8988T (cell line): ENCODE results near the gene SLC25A30.
"Not testable (repeated sequence)": the region's sequence is repeated elsewhere in the genome, so short reads cannot be mapped to it uniquely, and the experiment has no call there.

Experiments
- DNase-seq: peaks from one replicate; pipeline ENCODE4 v3.0.0; 2011

Gene SLC25A30

GRCh38 chr13:45362939-45363338 lies 55.2 kb downstream of the SLC25A30 start:
- no peak for DNase-seq

DNA sequence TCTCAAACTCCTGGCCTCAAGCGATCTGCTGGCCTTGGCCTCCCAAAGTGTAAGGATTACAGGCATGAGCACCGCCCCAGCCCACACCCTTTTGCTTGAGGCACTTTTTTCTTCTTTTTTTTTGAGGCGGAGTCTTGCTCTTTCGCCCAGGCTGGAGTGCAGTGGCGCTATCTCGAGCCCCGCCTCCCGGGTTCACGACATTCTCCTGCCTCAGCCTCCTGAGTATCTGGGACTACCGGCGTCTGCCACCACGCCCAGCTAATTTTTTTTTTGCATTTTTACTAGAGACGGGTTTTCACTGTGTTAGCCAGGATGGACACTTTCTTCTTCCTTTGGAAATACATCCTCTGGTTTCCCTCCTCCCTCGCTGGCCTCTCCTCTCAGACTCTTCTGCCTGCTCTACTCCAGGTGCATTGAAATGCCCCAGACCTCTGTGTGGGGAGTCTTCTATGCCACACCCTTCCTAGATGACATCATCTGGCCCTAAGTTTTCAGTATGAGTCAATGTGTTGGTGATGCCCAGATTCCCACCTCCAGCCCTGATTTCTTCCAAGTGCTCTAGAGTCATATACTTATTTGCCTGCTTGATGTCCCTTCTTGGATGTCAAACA lies 56.5 kb downstream of the SLC25A30 start:
- DNase-seq = no peak

DNA sequence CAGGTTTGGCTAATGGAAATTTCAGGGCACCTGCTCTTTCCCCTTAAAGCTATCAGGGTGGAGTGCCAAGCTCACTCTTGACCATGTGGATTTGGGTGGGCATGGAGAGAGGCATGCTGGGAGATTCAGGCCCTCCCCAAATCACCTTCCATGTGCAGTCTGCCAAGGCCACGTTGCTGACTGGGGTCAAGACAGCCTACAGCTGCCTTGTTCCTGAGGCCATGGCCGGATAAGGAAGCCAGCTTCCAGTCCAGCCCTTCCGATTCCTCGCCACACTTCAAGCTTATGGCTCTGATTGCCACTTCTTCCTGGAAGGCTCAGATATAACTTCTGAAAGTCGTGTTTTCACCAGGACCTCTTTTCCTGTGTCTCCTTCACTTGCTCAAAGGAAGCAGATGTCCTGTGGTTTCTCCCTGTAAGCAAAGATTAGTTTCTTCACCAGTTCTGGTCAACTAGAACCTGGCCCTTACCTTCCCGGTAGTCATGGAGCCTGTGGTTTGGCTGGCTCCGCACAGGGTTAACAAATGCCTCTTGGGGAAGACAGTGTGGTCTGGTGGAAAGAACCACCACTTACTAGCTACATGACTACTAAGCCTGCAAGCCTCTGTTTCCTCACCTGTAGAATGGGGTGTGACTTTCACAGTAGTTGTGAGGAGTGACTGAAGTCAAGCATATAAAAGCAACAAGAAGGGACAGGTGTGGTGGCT lies 61.1 kb downstream of the SLC25A30 start:
- DNase-seq = no peak

DNA sequence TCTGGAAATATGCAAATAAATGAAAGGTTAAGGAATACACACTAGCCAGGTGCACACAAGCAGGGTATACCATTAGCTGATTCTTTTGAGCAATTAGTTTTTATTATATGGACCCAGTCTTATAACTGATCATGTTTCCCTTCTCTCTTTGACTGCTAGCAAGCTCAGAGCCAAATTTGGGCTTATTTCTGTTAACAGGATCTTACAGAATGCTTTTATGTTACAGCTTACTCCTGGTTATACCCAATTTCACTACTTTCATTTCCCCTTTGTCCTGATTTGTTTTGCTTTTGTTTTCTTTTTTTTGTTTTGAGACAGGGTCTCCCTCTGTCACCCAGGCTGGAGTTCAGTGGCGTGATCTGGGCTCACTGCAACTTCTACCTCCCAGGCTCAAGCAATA lies 64.3 kb downstream of the SLC25A30 start:
- DNase-seq = no peak

DNA sequence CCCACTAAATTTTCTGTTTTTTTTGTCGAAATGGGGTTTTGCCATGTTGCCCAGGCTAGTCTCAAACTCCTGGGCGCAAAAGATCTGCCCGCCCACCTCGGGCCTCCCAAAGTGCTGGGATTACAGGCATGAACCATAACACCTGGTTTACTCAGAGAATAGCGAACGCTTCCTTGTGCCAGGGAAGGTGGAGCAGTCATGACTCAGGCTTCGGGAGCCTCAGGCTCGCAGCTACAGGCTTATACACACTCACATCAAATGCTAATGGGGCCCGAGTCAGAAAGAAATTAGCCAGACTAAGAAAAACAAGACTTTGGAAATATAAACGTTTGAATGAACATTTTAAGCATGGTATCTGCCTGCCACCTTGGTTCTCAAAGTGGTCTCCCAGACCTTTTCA lies 66.1 kb downstream of the SLC25A30 start:
- no peak for DNase-seq

DNA sequence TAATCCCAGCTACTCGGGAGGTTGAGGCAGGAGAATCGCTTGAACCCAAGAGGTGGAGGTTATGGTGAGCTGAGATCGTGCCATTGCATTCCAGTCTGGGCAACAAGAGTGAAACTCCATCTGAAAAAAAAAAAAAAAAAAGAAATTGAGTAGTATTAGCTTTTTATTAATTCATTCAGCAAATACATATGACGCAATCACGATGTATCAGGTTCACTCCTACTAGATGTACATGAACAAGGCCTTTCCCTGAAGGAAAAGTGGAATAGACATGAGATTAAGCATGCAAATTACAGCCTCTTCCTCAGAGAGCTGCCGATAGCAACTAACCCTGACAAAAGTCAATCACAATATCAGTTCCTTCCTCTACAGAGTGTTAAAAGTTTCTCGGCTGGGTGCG lies 68.0 kb downstream of the SLC25A30 start:
- DNase-seq = no peak

GRCh38 chr13:45349438-45349837 lies 68.7 kb downstream of the SLC25A30 start:
- DNase-seq = no peak

- DNase-seq = not testable (repeated sequence)
Measured at GRCh38 chr13:45344064-45344463, 74.1 kb downstream of the SLC25A30 start.
